BJ (cell line): Measurements from ENCODE around the gene GPR17. TPM values are rescaled to one million over a fixed set of nuclear protein-coding genes. Genes with fewer than 3 reads are reported as not detected.

ENCODE experiments used
- CTCF ChIA-PET: fragments of 350-600 bp; formaldehyde crosslinking; extraction: SDS; loops from one replicate; lab custom pipeline; 2021; ENCODE audit warnings: antibody characterized with exemption, inconsistent platforms; lab: Yijun Ruan, JAX
- POLR2A ChIA-PET: fragments of 300-600 bp; sonication (Branson Sonifier 250); formaldehyde crosslinking; extraction: SDS; loops from one replicate; lab custom pipeline; 2021; ENCODE audit warnings: antibody characterized with exemption; lab: Charles Lee
- DNase-seq: peaks from one replicate; pipeline ENCODE4 v3.0.0-alpha.2; 2011; ENCODE audit warnings: low read depth
- H3K27me3 ChIP-seq: 2 replicates; pipeline ENCODE4 v1.6.0; 2011; ENCODE audit warnings: low read length; ENCODE audit not compliant: control insufficient read depth, insufficient read depth
- H3K36me3 ChIP-seq: 2 replicates; pipeline ENCODE4 v1.5.1; 2011; ENCODE audit warnings: low read length; ENCODE audit not compliant: control insufficient read depth, insufficient read depth
- H3K4me3 ChIP-seq: 2 replicates; pipeline ENCODE4 v1.5.1; 2011; ENCODE audit warnings: low read depth, mild to moderate bottlenecking, control low read depth, low read length
- polyA plus RNA-seq: library from polyadenylated mRNA; depleted of rRNA; stranded (reverse); fragments of >200 nt; gene quantifications from 2 replicates; pipeline ENCODE4 v1.2.3, GENCODE V29; 2011
- TF ChIP-seq, protein P1 (sequence below): IDR thresholded peaks from 2 replicates; pipeline ENCODE4 v1.5.1; 2011; ENCODE audit warnings: low read depth, mild to moderate bottlenecking, control low read depth, inconsistent platforms, low read length, moderate library complexity; ENCODE audit not compliant: insufficient read depth

Gene GPR17
- polyA plus RNA-seq, 1 experiment = not detected

DNA sequence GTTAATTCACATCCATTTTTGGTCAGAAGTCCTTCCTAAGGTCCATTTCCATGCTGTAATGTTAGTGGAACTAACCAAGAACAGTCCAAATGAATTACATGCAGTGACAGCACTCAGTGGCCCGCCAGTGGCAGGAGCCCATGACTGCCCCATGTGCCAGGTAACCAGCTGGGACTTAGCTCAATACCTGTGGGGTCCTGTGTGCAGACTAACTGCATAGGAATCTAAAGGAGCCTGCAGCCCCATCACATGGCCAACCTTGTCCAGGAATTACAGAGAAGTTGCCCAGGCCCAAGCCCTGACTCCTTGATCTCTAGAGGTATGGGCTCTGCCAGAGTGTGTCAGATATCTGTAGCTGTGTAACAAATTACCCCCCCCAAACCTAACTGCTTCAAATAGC is 35.4 kb upstream of the GPR17 start:
- Histone ChIP-seq H3K27me3 (no peaks in the 10 kb centered on the region), H3K4me3 (no peak overlapping the region), H3K36me3 (no peaks in the 10 kb centered on the region)
- TF ChIP-seq, protein P1, sequence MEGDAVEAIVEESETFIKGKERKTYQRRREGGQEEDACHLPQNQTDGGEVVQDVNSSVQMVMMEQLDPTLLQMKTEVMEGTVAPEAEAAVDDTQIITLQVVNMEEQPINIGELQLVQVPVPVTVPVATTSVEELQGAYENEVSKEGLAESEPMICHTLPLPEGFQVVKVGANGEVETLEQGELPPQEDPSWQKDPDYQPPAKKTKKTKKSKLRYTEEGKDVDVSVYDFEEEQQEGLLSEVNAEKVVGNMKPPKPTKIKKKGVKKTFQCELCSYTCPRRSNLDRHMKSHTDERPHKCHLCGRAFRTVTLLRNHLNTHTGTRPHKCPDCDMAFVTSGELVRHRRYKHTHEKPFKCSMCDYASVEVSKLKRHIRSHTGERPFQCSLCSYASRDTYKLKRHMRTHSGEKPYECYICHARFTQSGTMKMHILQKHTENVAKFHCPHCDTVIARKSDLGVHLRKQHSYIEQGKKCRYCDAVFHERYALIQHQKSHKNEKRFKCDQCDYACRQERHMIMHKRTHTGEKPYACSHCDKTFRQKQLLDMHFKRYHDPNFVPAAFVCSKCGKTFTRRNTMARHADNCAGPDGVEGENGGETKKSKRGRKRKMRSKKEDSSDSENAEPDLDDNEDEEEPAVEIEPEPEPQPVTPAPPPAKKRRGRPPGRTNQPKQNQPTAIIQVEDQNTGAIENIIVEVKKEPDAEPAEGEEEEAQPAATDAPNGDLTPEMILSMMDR = no peak
- ChIA-PET POLR2A (no interaction called here), CTCF (interaction anchor here (0.9 to 7.1 kb wide), 3 partner anchors 12 to 40 kb away, joined by 4 to 37 read pairs (median 6); no protein-coding TSS in a partner anchor)
- DNase-seq = no peak

DNA sequence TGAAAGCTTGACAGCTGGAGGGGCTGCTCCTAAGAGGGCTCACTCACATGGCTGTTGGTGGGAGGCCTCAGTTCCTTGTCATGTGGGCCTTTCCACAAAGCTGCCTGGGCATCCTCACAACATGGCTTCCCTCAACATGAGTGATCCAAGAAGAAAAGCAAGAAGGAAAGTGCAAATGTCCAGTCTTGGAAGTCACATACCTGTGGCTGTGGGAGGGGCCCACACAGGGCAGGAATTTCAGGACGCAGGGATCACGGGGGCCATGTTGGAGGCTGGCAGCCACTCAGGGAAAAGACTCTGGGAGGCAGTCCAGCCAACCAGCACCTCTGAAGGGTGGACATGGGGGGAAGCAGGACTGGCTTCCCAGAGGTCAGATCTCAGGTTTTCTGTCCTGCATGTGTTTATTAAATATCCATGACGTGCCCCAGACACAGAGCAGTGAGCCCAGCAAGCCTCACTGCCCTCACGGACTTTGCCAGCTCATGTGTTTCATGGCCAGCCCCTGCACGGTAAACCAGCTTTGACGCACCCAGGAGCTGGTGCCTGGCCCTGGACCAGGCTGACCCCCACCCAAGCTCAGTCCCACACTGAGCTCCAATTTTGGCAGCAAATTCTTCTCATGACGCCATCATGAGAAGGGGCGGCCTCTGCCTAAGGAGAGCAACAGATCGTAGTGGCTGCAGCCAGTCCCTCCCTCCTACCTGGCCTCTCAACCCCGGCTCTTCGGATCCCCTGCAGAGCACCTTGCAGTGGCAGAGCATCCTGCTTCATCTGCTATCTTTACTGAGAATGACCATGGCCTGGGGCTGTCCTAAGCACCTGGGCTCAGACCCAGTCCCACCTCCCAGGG is 34.7 kb upstream of the GPR17 start:
- ChIA-PET CTCF (interaction anchor here (0.9 to 2.0 kb wide), 3 partner anchors 13 to 39 kb away, joined by 4 to 6 read pairs (median 4); no protein-coding TSS in a partner anchor), POLR2A (no interaction called here)
- TF ChIP-seq, protein P1 = no peak
- no peaks in the 10 kb centered on the region for H3K27me3 ChIP-seq
- H3K36me3 ChIP-seq = no peaks in the 10 kb centered on the region
- DNase-seq = no peak
- H3K4me3 ChIP-seq = no peak overlapping the region

- Histone ChIP-seq H3K36me3 (no peaks in the 10 kb centered on the region), H3K27me3 (no peaks in the 10 kb centered on the region), H3K4me3 (no peak overlapping the region)
- TF ChIP-seq, protein P1 = no peak
- ChIA-PET CTCF (interaction anchor here (1.0 to 2.0 kb wide), 2 partner anchors 13 to 21 kb away, joined by 4 to 6 read pairs; no protein-coding TSS in a partner anchor), POLR2A (no interaction called here)
- no peak for DNase-seq
Observed at GRCh38 chr2:127612111-127612822, 33.7 kb upstream of the GPR17 start.

DNA sequence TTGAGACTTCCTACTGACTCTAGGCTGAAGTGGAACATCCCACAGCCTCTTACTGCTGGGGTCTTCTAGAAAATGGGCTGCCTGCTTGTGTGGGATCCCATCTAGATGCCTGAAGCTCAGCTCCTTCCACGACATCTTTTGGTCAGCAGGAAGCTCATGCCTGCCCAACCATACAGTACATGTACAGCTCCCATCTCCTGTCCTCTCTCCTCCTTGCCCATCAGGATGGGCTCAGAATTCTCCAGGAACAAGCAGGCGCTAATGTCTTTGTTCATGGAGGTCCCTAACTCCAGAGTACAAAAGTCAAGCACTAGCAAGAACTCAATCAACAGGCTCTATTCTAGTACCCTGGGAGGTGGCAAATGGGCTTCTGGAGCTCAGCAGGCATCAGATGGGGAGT is 31.7 kb upstream of the GPR17 start:
- no peak for DNase-seq
- Histone ChIP-seq H3K27me3 (no peaks in the 10 kb centered on the region), H3K4me3 (no peak overlapping the region), H3K36me3 (no peaks in the 10 kb centered on the region)
- CTCF ChIA-PET = interaction anchor here (1.2 to 2.8 kb wide), 3 partner anchors 18 to 36 kb away, joined by 5 to 10 read pairs (median 6); no protein-coding TSS in a partner anchor
- POLR2A ChIA-PET = no interaction called here
- TF ChIP-seq, protein P1 = no peak

- Histone ChIP-seq H3K36me3 (no peaks in the 10 kb centered on the region), H3K27me3 (no peaks in the 10 kb centered on the region), H3K4me3 (no peak overlapping the region)
- TF ChIP-seq, protein P1 = no peak
- peak; percentile 67 for DNase-seq
- CTCF ChIA-PET = interaction anchor here (1.2 to 2.8 kb wide), 4 partner anchors 18 to 36 kb away, joined by 3 to 10 read pairs (median 6); no protein-coding TSS in a partner anchor
- POLR2A ChIA-PET = no interaction called here
Observed at GRCh38 chr2:127614731-127615130, 31.2 kb upstream of the GPR17 start.
